KMS-11 (cell line): Measurements from ENCODE around the gene ENTREP3.
A peak's percentile ranks its signal among the peaks of the same experiment; 100 is the strongest.

Experiments
- H2AFZ ChIP-seq: fragments of 200-600 bp; sonication (generic); 2 replicates; pipeline ENCODE4 v1.6.1; 2016; ENCODE audit warnings: antibody characterized with exemption, mixed run types, low read depth
- H3K27ac ChIP-seq: fragments of 200-600 bp; sonication (generic); 2 replicates; pipeline ENCODE4 v1.6.1; 2016; ENCODE audit warnings: mild to moderate bottlenecking, mixed run types
- H3K27me3 ChIP-seq: fragments of 200-600 bp; sonication (generic); 2 replicates; pipeline ENCODE4 v1.6.1; 2017; ENCODE audit warnings: mild to moderate bottlenecking, low read depth, mixed run types, moderate library complexity; ENCODE audit not compliant: insufficient read depth
- H3K36me3 ChIP-seq: fragments of 200-600 bp; sonication (generic); 2 replicates; pipeline ENCODE4 v1.6.1; 2017; ENCODE audit warnings: mild to moderate bottlenecking, mixed run types; ENCODE audit not compliant: insufficient read depth
- H3K4me1 ChIP-seq: fragments of 200-600 bp; sonication (generic); 2 replicates; pipeline ENCODE4 v1.6.1; 2016; ENCODE audit warnings: mild to moderate bottlenecking, low read depth, mixed run types; ENCODE audit not compliant: poor library complexity, severe bottlenecking
- H3K4me2 ChIP-seq: fragments of 200-600 bp; sonication (generic); 2 replicates; pipeline ENCODE4 v1.7.0; 2016; ENCODE audit warnings: mild to moderate bottlenecking, mixed run types
- H3K4me3 ChIP-seq: fragments of 200-600 bp; sonication (generic); IDR thresholded peaks from 2 replicates; pipeline ENCODE4 v1.6.1; 2017; ENCODE audit warnings: low read depth, low read length, mixed read lengths; ENCODE audit not compliant: insufficient read depth
- H3K79me2 ChIP-seq: fragments of 200-600 bp; sonication (generic); 2 replicates; pipeline ENCODE4 v1.6.1; 2016; ENCODE audit warnings: low read depth, mixed run types; ENCODE audit not compliant: insufficient read depth
- H3K9ac ChIP-seq: fragments of 200-600 bp; sonication (generic); 2 replicates; pipeline ENCODE4 v1.6.1; 2016; ENCODE audit warnings: mild to moderate bottlenecking, mixed run types
- H4K20me1 ChIP-seq: fragments of 200-600 bp; sonication (generic); 2 replicates; pipeline ENCODE4 v1.6.1; 2016; ENCODE audit warnings: mild to moderate bottlenecking, mixed run types; ENCODE audit not compliant: insufficient read depth
- CTCF ChIP-seq: fragments of 200-600 bp; sonication (generic); conservative IDR thresholded peaks from 2 replicates; pipeline ENCODE4 v1.6.1; 2017; ENCODE audit warnings: low read depth, mild to moderate bottlenecking, antibody characterized with exemption, low read length, moderate library complexity, mixed read lengths

ENTREP3 gene

GRCh38 chr1:155255243-155256007 lies at the start of gene ENTREP3:
Gene ENTREP3, minus strand, starts transcription at chr1:155255483. Its CDS starts 606 bp downstream, at chr1:155254877.
- no peaks in the 10 kb centered on the region for H3K27me3 ChIP-seq
- 0 out of 2 replicates have a peak within 1 kb of the TSS, but pooled peaks have one; percentile 2 for H3K27ac ChIP-seq
- H4K20me1 ChIP-seq = no peaks in the 10 kb centered on the region
- peaks cover 30% of the 10 kb centered on the region for H3K4me1 ChIP-seq
- H2AFZ ChIP-seq = peak within 1 kb of the TSS; percentile 75
- peak within 1 kb of the TSS; percentile 91 for H3K4me2 ChIP-seq
- peak within 1 kb of the TSS; percentile 84 for H3K4me3 ChIP-seq
- H3K79me2 ChIP-seq = peaks cover 4% of the 10 kb centered on the region; the same call in 1 of the 2 replicates
- peaks cover 3% of the 10 kb centered on the region; the same call in 1 of the 2 replicates for H3K36me3 ChIP-seq
- H3K9ac ChIP-seq = peak within 1 kb of the TSS; percentile 64
- peak; percentile 9; the same call in 1 of the 2 replicates for TF ChIP-seq CTCF

GRCh38 chr1:155304558-155305063 lies 49.3 kb upstream of the ENTREP3 start:
- Histone ChIP-seq H3K4me3 (no peak overlapping the region), H3K79me2 (peaks cover 10% of the 10 kb centered on the region), H2AFZ (no peak overlapping the region), H3K9ac (no peak overlapping the region), H3K4me2 (no peak overlapping the region), H4K20me1 (no peaks in the 10 kb centered on the region), H3K27ac (no peak overlapping the region), H3K4me1 (peaks cover 10% of the 10 kb centered on the region), H3K36me3 (no peaks in the 10 kb centered on the region), H3K27me3 (no peaks in the 10 kb centered on the region)
- TF ChIP-seq CTCF = no peak

GRCh38 chr1:155301342-155301841 lies 46.1 kb upstream of the ENTREP3 start, which contains the start of gene PKLR:
Gene PKLR, minus strand, starts transcription at chr1:155301438. Its CDS starts 43 bp downstream, at chr1:155301395.
- H3K27ac ChIP-seq = no peak within 1 kb of the TSS
- H3K27me3 ChIP-seq = peaks cover 12% of the 10 kb centered on the region; the same call in 1 of the 2 replicates
- H3K79me2 ChIP-seq = no peaks in the 10 kb centered on the region
- no peak for TF ChIP-seq CTCF
- no peak within 1 kb of the TSS for H2AFZ ChIP-seq
- H3K4me3 ChIP-seq = no peak within 1 kb of the TSS
- H4K20me1 ChIP-seq = no peaks in the 10 kb centered on the region
- H3K36me3 ChIP-seq = no peaks in the 10 kb centered on the region
- H3K4me1 ChIP-seq = no peaks in the 10 kb centered on the region
- no peak within 1 kb of the TSS for H3K4me2 ChIP-seq
- H3K9ac ChIP-seq = no peak within 1 kb of the TSS

- Histone ChIP-seq H3K27me3 (peaks cover 15% of the 10 kb centered on the region; the same call in 1 of the 2 replicates), H3K27ac (no peak overlapping the region), H3K36me3 (no peaks in the 10 kb centered on the region), H3K4me1 (no peaks in the 10 kb centered on the region), H2AFZ (no peak overlapping the region), H3K79me2 (no peaks in the 10 kb centered on the region), H3K9ac (no peak overlapping the region), H3K4me2 (no peak overlapping the region), H3K4me3 (no peak overlapping the region), H4K20me1 (no peaks in the 10 kb centered on the region)
- no peak for TF ChIP-seq CTCF
Measured at GRCh38 chr1:155300553-155301329, 45.5 kb upstream of the ENTREP3 start.
